Measurements from ENCODE around the gene SUGT1. TPM values are rescaled to one million over a fixed set of nuclear protein-coding genes. Genes with fewer than 3 reads are reported as not detected.

SUGT1 gene
- total and polyA plus RNA-seq, 2 of the 13 experiments (the other 11 are each of a cell fraction or from before 2014, with no cell fraction given) = 23.1 to 71.2 TPM

GRCh38 chr13:52617070-52618060 lies 35.3 kb upstream of the SUGT1 start (continued):
- TF ChIP-seq, protein P1, sequence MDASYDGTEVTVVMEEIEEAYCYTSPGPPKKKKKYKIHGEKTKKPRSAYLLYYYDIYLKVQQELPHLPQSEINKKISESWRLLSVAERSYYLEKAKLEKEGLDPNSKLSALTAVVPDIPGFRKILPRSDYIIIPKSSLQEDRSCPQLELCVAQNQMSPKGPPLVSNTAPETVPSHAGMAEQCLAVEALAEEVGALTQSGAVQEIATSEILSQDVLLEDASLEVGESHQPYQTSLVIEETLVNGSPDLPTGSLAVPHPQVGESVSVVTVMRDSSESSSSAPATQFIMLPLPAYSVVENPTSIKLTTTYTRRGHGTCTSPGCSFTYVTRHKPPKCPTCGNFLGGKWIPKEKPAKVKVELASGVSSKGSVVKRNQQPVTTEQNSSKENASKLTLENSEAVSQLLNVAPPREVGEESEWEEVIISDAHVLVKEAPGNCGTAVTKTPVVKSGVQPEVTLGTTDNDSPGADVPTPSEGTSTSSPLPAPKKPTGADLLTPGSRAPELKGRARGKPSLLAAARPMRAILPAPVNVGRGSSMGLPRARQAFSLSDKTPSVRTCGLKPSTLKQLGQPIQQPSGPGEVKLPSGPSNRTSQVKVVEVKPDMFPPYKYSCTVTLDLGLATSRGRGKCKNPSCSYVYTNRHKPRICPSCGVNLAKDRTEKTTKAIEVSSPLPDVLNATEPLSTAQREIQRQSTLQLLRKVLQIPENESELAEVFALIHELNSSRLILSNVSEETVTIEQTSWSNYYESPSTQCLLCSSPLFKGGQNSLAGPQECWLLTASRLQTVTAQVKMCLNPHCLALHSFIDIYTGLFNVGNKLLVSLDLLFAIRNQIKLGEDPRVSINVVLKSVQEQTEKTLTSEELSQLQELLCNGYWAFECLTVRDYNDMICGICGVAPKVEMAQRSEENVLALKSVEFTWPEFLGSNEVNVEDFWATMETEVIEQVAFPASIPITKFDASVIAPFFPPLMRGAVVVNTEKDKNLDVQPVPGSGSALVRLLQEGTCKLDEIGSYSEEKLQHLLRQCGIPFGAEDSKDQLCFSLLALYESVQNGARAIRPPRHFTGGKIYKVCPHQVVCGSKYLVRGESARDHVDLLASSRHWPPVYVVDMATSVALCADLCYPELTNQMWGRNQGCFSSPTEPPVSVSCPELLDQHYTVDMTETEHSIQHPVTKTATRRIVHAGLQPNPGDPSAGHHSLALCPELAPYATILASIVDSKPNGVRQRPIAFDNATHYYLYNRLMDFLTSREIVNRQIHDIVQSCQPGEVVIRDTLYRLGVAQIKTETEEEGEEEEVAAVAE (CRISPR knock-in tag; IDR thresholded peaks at IDR 0.05; ENCODE audit: borderline replicate concordance) = 0 out of 2 replicates have a peak, but pooled peaks have one; percentile 54
- TF ChIP-seq ATF6 (CRISPR knock-in tag; conservative IDR thresholded peaks at IDR 0.05) = peak; percentile 79; the same call in 1 of the 2 replicates
- TF ChIP-seq HMG20B (CRISPR knock-in tag; conservative IDR thresholded peaks at IDR 0.05) = peak; percentile 16; the same call in 1 of the 2 replicates
- peak; percentile 77; the same call in 1 of the 2 replicates for TF ChIP-seq ZNF430 (CRISPR knock-in tag; IDR thresholded peaks at IDR 0.05)
- no peak for TF ChIP-seq MAFG (CRISPR knock-in tag; IDR thresholded peaks at IDR 0.05)
- no peak for TF ChIP-seq TBX3 (IDR thresholded peaks at IDR 0.05; ENCODE audit: borderline replicate concordance)
- TF ChIP-seq THAP11 (CRISPR knock-in tag; IDR thresholded peaks at IDR 0.05) = peak; percentile 95
- TF ChIP-seq, protein P2, sequence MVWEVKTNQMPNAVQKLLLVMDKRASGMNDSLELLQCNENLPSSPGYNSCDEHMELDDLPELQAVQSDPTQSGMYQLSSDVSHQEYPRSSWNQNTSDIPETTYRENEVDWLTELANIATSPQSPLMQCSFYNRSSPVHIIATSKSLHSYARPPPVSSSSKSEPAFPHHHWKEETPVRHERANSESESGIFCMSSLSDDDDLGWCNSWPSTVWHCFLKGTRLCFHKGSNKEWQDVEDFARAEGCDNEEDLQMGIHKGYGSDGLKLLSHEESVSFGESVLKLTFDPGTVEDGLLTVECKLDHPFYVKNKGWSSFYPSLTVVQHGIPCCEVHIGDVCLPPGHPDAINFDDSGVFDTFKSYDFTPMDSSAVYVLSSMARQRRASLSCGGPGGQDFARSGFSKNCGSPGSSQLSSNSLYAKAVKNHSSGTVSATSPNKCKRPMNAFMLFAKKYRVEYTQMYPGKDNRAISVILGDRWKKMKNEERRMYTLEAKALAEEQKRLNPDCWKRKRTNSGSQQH (CRISPR knock-in tag; IDR thresholded peaks at IDR 0.05; ENCODE audit: low read depth) = peak; percentile 94; the same call in 1 of the 2 replicates
- TF ChIP-seq TEF (CRISPR knock-in tag; IDR thresholded peaks at IDR 0.05) = no peak
- TF ChIP-seq ZNF18 (CRISPR knock-in tag; IDR thresholded peaks at IDR 0.05; ENCODE audit: insufficient replicate concordance) = peak; percentile 67
- TF ChIP-seq, protein P3, sequence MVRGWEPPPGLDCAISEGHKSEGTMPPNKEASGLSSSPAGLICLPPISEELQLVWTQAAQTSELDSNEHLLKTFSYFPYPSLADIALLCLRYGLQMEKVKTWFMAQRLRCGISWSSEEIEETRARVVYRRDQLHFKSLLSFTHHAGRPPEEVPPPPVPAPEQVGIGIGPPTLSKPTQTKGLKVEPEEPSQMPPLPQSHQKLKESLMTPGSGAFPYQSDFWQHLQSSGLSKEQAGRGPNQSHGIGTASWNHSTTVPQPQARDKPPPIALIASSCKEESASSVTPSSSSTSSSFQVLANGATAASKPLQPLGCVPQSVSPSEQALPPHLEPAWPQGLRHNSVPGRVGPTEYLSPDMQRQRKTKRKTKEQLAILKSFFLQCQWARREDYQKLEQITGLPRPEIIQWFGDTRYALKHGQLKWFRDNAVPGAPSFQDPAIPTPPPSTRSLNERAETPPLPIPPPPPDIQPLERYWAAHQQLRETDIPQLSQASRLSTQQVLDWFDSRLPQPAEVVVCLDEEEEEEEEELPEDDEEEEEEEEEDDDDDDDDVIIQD (CRISPR knock-in tag; IDR thresholded peaks at IDR 0.05; ENCODE audit: low read depth) = peak; percentile 48; the same call in 1 of the 2 replicates
- TF ChIP-seq ZNF776 (CRISPR knock-in tag; IDR thresholded peaks at IDR 0.05) = peak; percentile 43; the same call in 1 of the 2 replicates
- TF ChIP-seq MYC (CRISPR knock-in tag; IDR thresholded peaks at IDR 0.05; ENCODE audit: borderline replicate concordance) = peak; percentile 59; the same call in 1 of the 2 replicates
- peak; percentile 44; the same call in 1 of the 2 replicates for TF ChIP-seq ARNTL (CRISPR knock-in tag; IDR thresholded peaks at IDR 0.05)
- TF ChIP-seq ZSCAN30 (CRISPR knock-in tag; IDR thresholded peaks at IDR 0.05) = 0 out of 2 replicates have a peak, but pooled peaks have one; percentile 55
